GM18858 (cell line): ENCODE measurements around the gene DIP2B.
"Not testable (repeated sequence)": the region's sequence is repeated elsewhere in the genome, so short reads cannot be mapped to it uniquely, and the experiment has no call there.

ENCODE experiments used
- ATAC-seq: cut with Tn5 transposase; IDR thresholded peaks from one replicate; pipeline ENCODE4 v1.9.1; 2021; ENCODE audit not compliant: unreplicated experiment

DIP2B gene

GRCh38 chr12:50550530-50551223, 45.9 kb downstream of the DIP2B start:
- ATAC-seq, result no peak

GRCh38 chr12:50551866-50552265, 47.1 kb downstream of the DIP2B start:
- ATAC-seq, result no peak

GRCh38 chr12:50554651-50555050, 49.9 kb downstream of the DIP2B start:
- ATAC-seq, result no peak

GRCh38 chr12:50555471-50555885, 50.7 kb downstream of the DIP2B start:
- no peak for ATAC-seq

GRCh38 chr12:50556273-50556672, 51.5 kb downstream of the DIP2B start:
- ATAC-seq, result no peak

DNA sequence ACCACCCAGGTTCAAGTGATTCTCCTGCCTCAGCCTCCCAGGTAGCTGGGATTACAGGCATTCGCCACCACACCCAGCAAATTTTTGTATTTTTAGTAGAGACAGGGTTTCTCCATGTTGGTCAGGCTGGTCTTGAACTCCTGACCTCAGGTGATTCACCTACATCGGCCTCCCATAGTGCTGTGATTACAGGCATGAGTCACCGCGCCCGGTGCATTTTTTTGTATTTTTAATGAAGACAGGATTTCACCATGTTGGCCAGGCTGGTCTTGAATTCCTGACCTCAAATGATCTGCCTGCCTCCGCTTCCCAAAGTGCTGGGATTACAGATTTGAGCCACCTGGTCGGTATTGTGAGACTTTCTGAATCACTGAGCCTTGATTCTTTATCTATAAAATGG, 52.0 kb downstream of the DIP2B start:
- not testable (repeated sequence) for ATAC-seq

DNA sequence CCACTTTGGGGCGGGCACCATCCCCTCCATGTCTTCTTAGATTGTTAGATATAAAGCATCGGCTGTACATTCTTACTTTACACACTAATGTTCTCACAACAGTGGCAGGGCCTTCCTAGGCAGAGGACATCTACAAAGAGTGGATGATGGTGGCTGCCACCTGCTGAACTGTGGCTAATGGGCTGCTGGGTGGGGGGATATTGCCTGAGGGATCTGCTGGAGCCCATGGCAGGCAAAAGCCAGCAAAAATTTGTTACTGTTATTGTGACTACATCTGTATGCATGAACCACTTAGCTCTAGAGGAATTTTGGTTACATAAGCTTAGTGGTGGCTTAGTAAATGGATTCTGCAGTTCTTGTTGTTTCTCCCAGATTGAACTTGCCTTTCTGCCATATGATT, 52.6 kb downstream of the DIP2B start:
- ATAC-seq, result no peak

DNA sequence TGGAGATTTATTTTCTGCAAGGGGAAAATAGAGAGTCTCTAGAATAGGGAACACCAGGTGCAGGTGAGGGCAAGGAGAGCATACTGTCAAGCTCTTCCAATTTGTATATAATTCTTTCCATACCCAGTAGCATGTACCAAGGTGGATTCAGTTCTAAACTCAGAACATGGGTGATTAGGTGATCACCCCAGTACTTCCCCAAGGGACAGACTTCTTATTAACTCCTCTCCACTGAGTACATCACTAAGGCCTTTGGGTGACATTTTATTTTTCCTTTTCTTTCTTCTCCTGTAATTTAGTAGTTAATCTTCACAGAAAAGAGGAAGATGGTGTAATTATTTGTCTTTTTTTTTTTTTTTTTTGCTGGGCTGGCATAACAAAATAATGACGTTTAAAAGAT, 54.2 kb downstream of the DIP2B start:
- no peak for ATAC-seq

DNA sequence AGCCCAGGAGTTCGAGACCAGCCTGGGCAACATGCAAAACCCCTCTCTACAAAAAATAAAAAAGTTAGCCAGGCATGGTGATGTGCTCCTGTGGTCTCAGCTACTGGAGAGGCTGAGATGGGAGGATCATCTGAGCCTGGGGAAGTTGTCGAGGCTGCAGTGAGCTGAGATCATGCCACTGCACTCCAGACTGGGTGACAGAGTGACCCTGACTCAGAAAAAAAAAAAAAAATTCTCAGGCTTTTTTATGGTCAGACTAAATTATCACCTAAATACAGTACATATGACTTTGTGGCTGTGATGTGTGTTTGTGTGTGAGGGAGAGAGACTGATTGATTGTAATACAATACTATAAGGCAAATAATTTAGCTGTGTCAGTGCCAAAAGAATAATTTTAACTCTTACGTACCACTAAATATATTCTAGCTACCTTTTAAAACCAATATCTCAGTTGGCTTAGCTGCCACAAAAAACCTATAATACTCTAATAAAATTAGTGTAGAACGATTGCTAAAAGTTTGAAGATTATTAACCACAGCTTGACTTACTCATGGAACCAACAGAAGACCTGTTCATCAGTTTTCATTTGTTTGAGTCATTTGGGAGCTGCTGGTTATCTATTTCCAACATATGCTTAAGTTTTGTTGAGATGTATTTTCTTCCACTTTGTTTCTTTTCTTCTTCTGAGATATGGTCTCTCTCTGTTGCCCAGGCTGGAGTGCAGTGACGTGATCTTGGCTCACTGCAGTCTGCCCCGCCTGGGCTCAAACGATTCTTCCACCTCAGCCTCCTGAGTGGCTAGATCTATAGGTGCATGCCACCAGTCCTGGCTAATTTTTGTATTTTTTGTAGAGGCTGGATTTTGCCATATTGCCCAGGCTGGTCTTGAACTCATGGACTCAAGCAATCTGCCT, 58.0 kb downstream of the DIP2B start:
- ATAC-seq, result no peak

DNA sequence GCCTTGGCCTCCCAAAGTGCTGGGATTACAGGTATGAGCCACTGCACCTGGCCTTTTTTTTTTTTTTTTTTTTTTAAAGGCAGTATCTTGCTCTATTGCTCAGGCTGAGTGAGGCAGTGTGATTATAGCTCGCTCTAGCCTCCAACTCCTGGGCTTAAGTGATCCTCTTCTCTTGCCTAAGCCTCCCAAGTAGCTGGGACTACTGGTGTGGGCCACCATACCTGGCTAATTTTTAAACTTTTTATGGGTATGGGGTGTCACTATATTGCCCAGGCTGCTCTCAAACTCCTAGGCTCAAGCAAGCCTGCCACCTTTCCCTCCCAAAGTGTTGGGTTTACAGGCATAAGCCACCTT, 58.6 kb downstream of the DIP2B start:
- ATAC-seq, result no peak

GRCh38 chr12:50564237-50564947, 59.6 kb downstream of the DIP2B start:
- ATAC-seq, result no peak

DNA sequence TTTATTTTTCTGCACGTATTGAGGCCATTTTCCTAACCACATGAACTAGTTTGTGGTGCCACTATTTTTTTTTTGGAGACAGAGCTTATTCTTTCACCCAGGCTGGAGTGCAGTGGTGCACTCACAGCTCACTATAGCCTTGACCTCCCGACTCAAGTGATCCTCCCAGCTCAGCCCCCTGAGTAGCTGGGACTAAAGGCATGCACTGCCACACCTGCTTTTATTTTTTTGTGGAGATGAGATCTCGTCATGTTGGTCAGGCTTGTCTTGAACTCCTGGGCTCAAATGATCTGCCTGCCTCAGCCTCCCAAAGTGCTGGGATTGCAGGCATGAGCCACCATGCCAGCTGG, 60.1 kb downstream of the DIP2B start:
- no peak for ATAC-seq

- no peak for ATAC-seq
These were observed 61.3 kb downstream of the DIP2B start for GRCh38 chr12:50566066-50566465.

DNA sequence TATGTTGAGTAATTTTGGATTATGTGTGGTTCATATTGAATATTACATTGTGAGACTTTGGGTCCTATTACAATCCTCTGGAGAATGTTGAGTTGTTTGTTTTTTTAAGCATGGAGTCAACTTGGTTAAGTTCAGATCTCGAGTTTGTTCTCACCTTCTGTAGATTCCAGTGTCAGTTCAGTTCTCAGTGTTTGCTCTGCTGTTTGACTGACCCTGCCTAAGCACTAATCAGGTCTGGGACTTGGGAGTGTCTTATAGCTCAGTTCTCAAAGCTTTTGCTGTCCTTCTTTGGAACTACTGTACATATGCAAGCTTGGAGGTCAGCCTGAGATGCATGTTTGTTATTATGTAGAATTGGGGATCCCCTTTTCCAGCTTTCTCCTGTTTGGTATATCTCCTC, 63.1 kb downstream of the DIP2B start:
- ATAC-seq, result no peak

- ATAC-seq, result no peak
These were observed 63.7 kb downstream of the DIP2B start for GRCh38 chr12:50568338-50569091.

DNA sequence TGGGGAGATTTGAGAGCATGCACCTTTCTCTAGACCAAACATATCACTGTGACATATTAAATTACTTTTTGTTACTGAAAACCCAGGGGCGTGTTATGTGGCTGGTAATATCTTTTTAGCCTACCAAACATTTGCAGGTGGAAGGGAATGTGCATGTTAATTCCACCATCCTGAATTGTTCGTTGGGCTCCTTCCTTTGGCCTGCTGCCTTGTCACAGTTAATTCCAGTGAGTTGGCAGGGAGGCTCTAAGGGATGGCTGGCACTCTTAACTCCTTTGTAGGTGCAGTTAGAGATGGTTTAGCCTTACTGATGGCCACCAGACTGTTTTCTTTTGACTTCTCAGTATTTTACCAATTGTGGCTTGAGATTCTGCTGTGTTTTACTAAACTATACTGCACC, 64.5 kb downstream of the DIP2B start:
- no peak for ATAC-seq

GRCh38 chr12:50569876-50570275, 65.1 kb downstream of the DIP2B start:
- no peak for ATAC-seq

GRCh38 chr12:50571786-50572185, 67.0 kb downstream of the DIP2B start:
- ATAC-seq, result no peak

DNA sequence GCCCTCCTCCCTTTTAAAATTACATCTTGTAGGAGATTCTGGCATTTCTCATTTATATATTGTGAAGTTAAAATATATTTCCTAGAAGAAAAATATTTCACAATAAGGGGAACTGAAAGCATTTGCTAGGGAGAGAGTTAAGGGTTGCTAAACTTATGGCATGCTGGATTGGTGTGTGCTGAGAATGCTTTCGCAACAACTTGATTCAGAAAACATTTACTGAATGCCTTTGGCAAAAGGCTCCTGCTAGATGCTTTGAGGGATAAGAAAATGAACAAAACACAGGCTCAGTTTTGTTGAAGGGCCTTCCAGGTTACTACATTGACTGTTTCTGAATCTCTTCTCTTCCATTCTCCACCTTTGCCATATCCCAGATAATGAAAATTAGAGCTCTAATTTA, 67.5 kb downstream of the DIP2B start:
- ATAC-seq, result no peak

DNA sequence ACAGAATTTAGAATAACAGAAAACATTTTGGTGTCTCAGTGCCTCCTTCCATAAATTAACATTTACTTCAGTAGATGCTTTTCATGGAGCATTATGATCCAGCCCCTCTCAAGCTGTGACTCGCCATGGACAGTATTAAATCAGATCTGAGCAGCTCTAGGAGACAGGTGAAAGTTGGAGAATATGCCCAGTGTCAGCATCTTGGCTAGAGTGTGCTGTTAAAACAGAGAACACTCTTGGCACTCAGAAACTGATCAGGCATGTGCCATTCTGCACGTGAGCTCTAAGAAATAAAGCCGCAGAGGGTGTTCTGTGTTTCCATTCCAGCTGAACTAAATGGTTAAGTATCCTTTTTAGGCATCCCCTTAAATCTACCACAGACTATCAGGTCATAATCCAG, 68.0 kb downstream of the DIP2B start:
- no peak for ATAC-seq

GRCh38 chr12:50573271-50573670, 68.5 kb downstream of the DIP2B start:
- ATAC-seq, result no peak
